Pancreas (tissue), 10 donors: ENCODE measurements around the gene STAC2. TPM values are rescaled to one million over a fixed set of nuclear protein-coding genes. Genes with fewer than 3 reads are reported as not detected.

Experiments
- ATAC-seq, 4 donors: fragments of 200-7000 bp; cut with Tn5 transposase; one replicate each; pipeline versions ENCODE4 v1.8.0 to v1.9.1; 2020; ENCODE audit warnings: mild to moderate bottlenecking in 4 of 4, moderate library complexity in 4 of 4
- DNase-seq, 6 donors: peaks; one replicate each; pipeline ENCODE4 v3.0.0-alpha.2; 2020
- FAIRE-seq: peaks from 2 replicates; lab custom pipeline; 2012; peaks lifted over from hg19 to GRCh38; lab: Jason Lieb, UNC
- H3K27ac ChIP-seq, 4 donors: fragments of 200-600 bp; sonication (generic); 1 replicate in 3 of 4; 2 replicates in 1 of 4; pipeline versions ENCODE4 v1.5.0 to v1.8.0; 2020
- H3K27me3 ChIP-seq, 4 donors: fragments of 200-600 bp; one replicate each; pipeline ENCODE4 v1.8.0; 2021
- H3K36me3 ChIP-seq, 3 donors: fragments of 200-600 bp; sonication (generic) in 1 of 3; one replicate each; pipeline versions ENCODE4 v1.5.0 to v1.8.0; 2020 to 2021
- H3K4me1 ChIP-seq, 3 donors: fragments of 200-600 bp; one replicate each; pipeline ENCODE4 v1.8.0; 2021
- H3K4me3 ChIP-seq, 4 donors: fragments of 200-600 bp; sonication (generic) in 2 of 4; one replicate each; pipeline versions ENCODE4 v1.5.0 to v1.8.0; 2020 to 2021
- H3K9me3 ChIP-seq, 4 donors: fragments of 200-600 bp; one replicate each; pipeline ENCODE4 v1.8.0; 2021
- CTCF ChIP-seq, 4 donors: fragments of 200-600 bp; sonication (generic) in 3 of 4; IDR thresholded peaks; one replicate each; pipeline versions ENCODE4 v1.5.0 to v1.8.0; 2021; ENCODE audit warnings: antibody characterized with exemption in 4 of 4
- WGBS, 2 donors: extraction: QIAGEN DNeasy Blood & Tissue Kit; methylation state at CpG; one replicate each; pipeline ENCODE4 v1.1.7; 2013; 5-methylcytosine and 5-hydroxymethylcytosine counted together
- intact Hi-C, 3 donors: fragments of 100-400 bp; cut with DNase I; formaldehyde crosslinking; loops; one replicate each; pipeline versions ENCODE4 v1.11.1 to v1.14.2; 2022
- polyA plus RNA-seq, 2 donors: library from polyadenylated mRNA; stranded (reverse); fragments of 200-250 nt; gene quantifications; one replicate each; pipeline ENCODE4 v1.2.3, GENCODE V29; 2013
- total RNA-seq, 6 donors: library from RNA; stranded (reverse); fragmentation: NEBNext Ultra II Directional in 4 of 6; extraction: Animal tissue kit (Norgen Biotek cat#: 25700) in 4 of 6; gene quantifications; one replicate each; pipeline versions ENCODE4 v1.2.1 to v1.2.4, GENCODE V29; 2021 to 2023
- donor health status: healthy with polysubstance abuse.
- donor health status: DM: no; HTN: no; CAD: no; lungs with moderate emphysema.
- donor health status: DM: no; HTN: no; CAD: no.
- donor health status: control.
- donor health status: control.
- donor health status: Bipolar disorder and iron deficiency.
- donor health status: DM: yes; HTN: yes; CAD: no.
- donor health status: DM: no; HTN: no; CAD: no.
- donor health status: DM: no; HTN: no; CAD: no.
- donor health status: DM: yes; HTN: yes; CAD: no.

STAC2 gene
- total and polyA plus RNA-seq, 8 donors = 0.07 to 0.12 (median 0.09) TPM; not detected in 3

GRCh38 chr17:39187152-39187830 lies 38.5 kb downstream of the STAC2 start:
- H3K9me3 ChIP-seq = no peaks in the 10 kb centered on the region
- ATAC-seq (no peak), FAIRE-seq (no peak), DNase-seq (no peak)
- 92 to 97% methylated on average over 9 of the region's 9 CpGs for WGBS, 2 donors
- no peak overlapping the region for H3K27ac ChIP-seq
- TF ChIP-seq CTCF (IDR thresholded peaks at IDR 0.05) = no peak
- no peaks in the 10 kb centered on the region for H3K27me3 ChIP-seq
- H3K4me1 ChIP-seq = no peaks in the 10 kb centered on the region
- H3K4me3 ChIP-seq = no peak overlapping the region
- no peaks in the 10 kb centered on the region for H3K36me3 ChIP-seq
- intact Hi-C loops = no loop called here

- no peak for DNase-seq
- no peaks in the 10 kb centered on the region for H3K9me3 ChIP-seq
- ATAC-seq = no peak
- no peaks in the 10 kb centered on the region for H3K36me3 ChIP-seq
- 85% methylated on average over 15 of the region's 15 CpGs for WGBS, 2 donors
- no peak for FAIRE-seq
- no peak for TF ChIP-seq CTCF (IDR thresholded peaks at IDR 0.05)
- no peak overlapping the region for H3K4me3 ChIP-seq
- no peak overlapping the region for H3K27ac ChIP-seq
- no peaks in the 10 kb centered on the region for H3K4me1 ChIP-seq
- intact Hi-C loops = no loop called here
- H3K27me3 ChIP-seq = no peaks in the 10 kb centered on the region
Measured at GRCh38 chr17:39186481-39187002, 39.2 kb downstream of the STAC2 start.

GRCh38 chr17:39183720-39184119 lies 42.0 kb downstream of the STAC2 start:
- H3K36me3 ChIP-seq = no peaks in the 10 kb centered on the region
- no peak overlapping the region for H3K4me3 ChIP-seq
- no peaks in the 10 kb centered on the region for H3K27me3 ChIP-seq
- WGBS, 2 donors = 87 to 90% methylated on average over 10 of the region's 10 CpGs
- no peak for TF ChIP-seq CTCF (IDR thresholded peaks at IDR 0.05)
- ATAC-seq (no peak), DNase-seq (no peak), FAIRE-seq (no peak)
- intact Hi-C loops = no loop called here
- no peaks in the 10 kb centered on the region for H3K4me1 ChIP-seq
- H3K27ac ChIP-seq = no peak overlapping the region
- no peaks in the 10 kb centered on the region for H3K9me3 ChIP-seq

- no peak for TF ChIP-seq CTCF (IDR thresholded peaks at IDR 0.05)
- Histone ChIP-seq H3K27ac (no peak overlapping the region), H3K9me3 (no peaks in the 10 kb centered on the region), H3K27me3 (no peaks in the 10 kb centered on the region), H3K4me3 (no peak overlapping the region), H3K36me3 (no peaks in the 10 kb centered on the region), H3K4me1 (no peaks in the 10 kb centered on the region)
- no peak for FAIRE-seq
- no peak for DNase-seq
- intact Hi-C loops = no loop called here
- ATAC-seq = no peak
- WGBS, 2 donors = 93 to 94% methylated on average over 5 of the region's 5 CpGs
Measured at GRCh38 chr17:39183045-39183444, 42.7 kb downstream of the STAC2 start.

GRCh38 chr17:39181303-39181702 lies 44.4 kb downstream of the STAC2 start:
- no peaks in the 10 kb centered on the region for H3K4me1 ChIP-seq
- intact Hi-C loops = no loop called here
- no peaks in the 10 kb centered on the region for H3K27me3 ChIP-seq
- FAIRE-seq (no peak), ATAC-seq (no peak), DNase-seq (no peak)
- no peak for TF ChIP-seq CTCF (IDR thresholded peaks at IDR 0.05)
- H3K36me3 ChIP-seq = no peaks in the 10 kb centered on the region
- H3K27ac ChIP-seq = no peak overlapping the region
- H3K4me3 ChIP-seq = no peak overlapping the region
- WGBS, 2 donors = 77 to 85% methylated on average over 5 of the region's 5 CpGs
- no peaks in the 10 kb centered on the region for H3K9me3 ChIP-seq
